IPS DF 4.7 (cell line): Measurements from ENCODE around the gene PARP14.
"Not testable (repeated sequence)": the region's sequence is repeated elsewhere in the genome, so short reads cannot be mapped to it uniquely, and the experiment has no call there.

Source experiments
- DNase-seq: peaks from one replicate; pipeline ENCODE4 v3.0.0-alpha.2; 2013; ENCODE audit warnings: low spot score; ENCODE audit errors: extremely low read depth

Gene PARP14

DNA sequence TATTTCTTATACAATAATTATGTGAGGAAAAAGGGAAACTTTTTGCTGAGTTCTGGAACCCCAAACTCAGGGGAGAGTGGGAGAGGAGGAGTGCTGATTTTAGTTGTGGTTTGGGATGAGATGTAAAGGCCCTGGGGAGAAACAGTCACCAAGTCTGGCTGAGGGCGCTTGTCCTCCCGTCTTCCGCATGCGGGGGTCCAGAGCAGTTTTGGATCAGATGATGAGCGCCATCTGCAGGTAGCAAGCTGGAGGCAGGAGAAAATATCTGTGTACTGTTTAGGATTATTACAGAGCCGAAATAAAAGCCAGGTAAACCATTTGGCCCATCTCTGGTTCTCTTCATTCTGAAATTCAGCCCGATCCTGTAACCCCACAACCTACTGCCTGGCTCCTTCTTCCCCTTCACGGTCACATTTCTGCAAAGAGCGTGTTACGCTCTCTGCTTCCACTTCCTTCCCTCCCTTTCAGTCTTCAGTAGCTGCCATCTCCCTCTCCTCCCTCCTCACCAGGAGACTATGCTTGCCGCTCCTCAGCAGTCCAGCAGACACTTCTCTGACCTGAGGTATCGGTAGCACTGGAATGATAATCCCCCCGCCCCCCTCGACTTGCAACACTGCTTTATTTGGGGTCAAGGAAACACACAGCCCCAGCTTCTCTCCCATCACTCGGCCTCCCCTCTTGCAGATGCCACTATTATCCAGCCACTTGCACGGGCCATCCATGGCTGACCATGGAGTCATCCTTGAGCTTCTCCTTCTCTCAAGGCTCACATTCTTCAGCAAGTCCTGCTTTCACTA, 1.4 kb upstream of the PARP14 start:
- DNase-seq: no peak

DNA sequence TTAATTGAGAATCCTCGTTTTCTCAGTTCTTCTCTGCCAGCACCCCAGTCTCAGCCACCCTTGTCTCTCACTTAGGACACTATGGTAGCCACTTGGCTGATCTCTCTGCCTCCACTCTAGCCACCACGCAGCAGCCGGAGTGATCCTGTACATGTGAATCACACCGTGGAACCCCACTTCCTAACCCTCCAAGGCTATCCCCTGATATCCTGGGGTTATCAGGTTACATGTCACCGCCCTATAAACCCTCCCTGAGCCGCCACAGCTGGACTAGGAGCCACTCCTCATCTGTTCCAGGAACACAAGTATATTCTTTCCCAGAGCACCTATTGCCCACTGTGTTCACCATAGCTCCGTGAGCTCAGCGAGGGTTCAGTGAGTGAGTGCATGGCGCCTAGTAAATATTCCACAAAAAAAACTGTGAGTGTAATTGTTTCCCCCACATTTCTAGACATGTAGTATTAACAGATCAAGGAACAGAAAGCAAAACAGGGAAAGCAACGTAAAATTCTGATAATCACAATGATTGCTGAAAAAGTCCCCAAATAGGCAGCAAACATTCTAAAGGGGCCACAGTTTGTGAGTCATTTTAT, 661 bp upstream of the PARP14 start:
- no peak for DNase-seq

DNA sequence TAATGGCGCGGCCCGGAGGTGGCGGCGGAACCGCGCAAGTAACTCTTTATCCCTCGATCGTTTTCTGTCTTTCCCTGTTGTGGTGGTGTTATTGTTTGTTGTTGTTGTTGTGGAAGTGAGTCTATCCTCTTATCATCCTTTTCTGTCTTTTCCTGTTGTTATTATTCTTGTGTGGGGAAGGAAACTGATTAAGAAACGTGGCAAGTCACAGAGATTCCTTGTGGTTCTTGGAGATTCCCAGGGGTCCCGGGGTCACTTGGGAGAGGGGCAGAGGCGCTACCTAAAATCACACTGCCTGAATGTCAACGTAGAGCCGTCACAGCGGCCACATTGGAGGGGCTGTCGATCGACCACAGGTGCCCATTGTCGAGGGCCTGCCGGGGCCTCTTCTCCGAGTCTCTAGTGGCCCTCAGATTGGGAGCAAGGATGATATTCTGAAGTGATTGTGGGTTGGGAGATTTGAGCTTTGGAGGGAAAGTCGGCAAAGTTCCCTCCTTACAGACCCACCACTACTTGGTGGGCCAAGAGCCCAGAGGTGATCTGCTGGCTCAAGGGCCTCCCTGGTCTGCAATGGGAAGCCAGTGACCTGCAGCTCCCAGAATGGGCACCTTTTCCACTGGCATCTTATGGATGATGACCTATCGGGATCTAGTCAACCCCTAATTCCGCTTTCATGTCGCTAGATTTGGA, 790 bp downstream of the PARP14 start:
- DNase-seq: no peak

DNA sequence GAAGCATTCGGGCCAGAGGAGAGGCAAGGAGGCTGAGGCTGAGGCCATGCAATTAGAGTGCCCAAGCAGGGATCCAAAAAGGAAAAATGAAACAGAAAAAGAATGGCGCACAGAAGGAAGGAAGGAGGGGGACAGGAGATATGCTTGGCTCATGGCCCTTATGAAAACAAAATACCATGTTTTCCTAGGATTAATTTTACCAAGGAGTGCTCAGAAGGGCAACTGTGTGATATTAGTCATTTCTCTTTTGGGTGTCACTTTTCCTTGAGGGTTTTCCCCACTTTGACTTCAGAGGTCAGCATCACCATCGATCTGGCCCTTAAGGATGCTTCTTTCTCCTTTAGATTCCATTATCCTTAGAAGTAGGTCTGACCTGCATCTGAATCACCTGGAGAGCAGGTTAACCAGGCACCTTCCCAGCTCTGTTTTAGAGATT, 1.4 kb downstream of the PARP14 start:
- DNase-seq: no peak

DNA sequence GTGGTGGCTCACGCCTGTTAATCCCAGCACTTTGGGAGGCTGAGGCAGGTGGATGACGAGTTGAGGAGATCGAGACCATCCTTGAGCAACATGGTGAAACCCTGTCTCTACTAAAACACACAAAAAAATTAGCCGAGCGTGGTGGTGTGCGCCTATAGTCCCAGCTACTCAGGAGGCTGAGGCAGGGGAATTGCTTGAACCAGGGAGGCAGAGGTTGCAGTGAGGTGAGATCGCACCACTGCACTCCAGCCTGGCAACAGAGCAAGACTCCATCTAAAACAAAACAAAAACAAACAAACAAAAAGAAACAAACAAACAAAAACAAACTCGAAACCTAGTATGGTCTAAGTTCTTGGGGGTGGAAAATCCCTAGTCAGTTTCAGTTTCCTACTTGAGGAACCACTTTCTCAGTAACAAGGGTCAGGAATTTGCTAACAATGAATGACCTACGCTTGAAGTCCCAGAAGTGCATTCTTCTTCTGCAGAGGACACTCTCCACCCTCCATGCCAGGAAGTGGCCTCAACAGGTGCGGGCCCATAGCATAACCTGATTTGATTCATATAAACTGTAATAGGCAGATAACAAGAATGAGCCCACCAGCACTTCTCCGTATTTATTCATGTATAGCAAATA, 2.3 kb downstream of the PARP14 start:
- not testable (repeated sequence) for DNase-seq

DNA sequence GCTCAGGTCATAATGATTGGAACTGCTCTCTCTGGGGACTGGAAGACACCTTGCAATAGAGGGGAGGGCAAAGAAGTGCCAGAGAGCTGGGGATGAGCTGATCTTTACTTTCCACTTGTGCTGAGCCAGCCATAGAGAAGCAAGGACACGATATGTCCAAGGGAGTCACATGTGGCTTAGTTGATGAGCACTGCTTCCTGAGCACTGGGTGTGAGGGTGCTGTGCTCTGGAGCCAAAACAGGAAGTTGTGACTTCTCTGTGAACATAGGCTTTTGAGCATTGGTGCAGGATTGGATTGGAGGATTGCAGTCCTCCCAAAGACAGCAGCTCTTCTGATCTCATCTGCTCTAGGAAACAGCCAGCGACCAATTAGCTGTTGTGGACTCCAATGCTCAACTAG, 6.7 kb downstream of the PARP14 start:
- no peak for DNase-seq

DNA sequence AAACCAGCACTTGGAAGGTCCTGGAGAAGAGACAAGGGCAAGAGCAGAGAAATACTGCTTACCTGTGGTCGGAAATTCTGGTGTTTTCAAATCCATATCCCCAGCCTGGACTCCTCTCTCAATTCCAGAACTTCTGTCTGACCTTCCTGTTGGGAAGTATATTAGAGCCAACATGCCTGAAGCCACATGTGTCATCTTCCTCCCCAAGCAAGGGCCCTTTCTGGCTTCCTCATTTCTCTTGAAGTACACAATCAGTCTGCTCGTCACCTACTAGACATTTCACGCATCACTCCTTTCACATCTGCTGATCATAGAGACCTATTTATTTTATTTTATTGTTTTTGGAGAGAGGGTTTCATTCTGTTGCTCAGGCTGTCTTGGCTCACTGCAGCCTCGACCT, 8.4 kb downstream of the PARP14 start:
- DNase-seq: no peak

DNA sequence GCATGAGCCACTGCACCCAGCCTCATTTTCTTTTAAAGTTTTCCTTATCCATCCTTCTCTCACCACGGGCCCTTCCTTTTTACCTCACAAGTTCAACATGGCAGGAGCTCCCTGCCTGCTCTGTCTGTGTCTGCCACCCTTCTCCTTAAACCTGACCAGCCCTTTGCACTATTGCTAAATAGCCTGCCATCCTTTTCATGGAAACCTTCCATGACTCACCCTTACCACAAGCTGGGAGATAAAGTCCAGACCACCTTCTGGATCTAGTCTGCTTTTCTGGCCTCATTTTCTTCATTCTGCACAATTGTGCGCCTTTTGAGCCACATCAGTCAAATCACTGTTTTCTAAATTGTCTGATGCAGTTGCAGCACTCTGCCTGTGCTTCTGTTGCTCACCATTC, 8.9 kb downstream of the PARP14 start:
- no peak for DNase-seq

DNA sequence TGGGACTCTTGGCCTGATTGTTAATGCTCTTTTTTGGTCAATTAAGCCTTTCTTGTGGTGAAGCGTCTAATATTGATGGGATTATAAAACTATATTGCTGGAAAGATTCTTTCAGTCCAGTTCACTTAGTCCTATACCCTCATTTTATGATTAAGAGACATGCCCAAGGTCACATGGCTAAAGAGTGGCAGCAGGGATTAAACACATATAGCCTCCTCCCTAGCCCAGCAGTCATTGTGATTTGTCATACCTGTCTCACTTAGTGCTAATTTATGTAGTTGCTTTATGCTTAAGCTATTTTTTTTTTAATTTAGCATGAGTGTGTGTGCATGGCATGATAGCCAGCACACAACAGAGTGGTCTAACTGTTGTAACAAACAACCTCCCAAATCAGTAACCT, 9.5 kb downstream of the PARP14 start:
- no peak for DNase-seq

DNA sequence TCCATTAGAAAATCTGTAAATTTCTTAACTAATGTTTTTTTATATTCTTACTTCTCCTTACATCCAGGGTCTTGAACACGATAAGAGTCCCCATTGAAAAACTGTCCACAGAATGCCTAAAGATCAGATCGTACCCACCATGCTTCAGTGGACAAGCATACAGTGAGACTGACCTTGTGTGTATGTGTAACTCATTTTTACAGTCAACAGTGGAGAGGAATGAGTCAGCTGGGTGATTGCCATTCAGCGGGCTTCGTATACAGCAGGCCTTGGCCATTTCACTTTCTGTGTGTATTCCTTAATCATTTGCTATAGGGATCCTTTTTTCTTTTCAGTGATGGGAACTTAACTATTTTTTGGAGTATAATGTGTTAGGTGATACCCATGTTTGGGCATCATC, 10.6 kb downstream of the PARP14 start:
- no peak for DNase-seq

DNA sequence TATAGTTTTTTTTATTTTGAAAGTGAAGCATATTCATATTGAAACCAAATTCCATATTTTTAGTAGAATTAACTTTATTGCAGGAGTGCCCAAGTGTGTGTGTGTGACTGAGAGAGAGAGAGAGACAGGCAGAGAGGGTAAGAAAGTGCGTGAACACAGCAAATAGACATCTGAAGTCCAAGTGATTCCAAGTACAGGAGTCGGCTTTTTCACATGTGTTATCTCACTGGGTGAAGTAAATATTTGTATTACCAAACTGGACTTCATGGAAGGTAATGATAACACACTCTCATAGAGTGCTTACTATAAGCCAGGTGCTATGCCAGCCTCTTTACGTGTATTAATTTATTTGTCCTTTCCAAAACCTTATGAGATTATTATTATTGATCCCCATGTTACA, 12.0 kb downstream of the PARP14 start:
- no peak for DNase-seq

DNA sequence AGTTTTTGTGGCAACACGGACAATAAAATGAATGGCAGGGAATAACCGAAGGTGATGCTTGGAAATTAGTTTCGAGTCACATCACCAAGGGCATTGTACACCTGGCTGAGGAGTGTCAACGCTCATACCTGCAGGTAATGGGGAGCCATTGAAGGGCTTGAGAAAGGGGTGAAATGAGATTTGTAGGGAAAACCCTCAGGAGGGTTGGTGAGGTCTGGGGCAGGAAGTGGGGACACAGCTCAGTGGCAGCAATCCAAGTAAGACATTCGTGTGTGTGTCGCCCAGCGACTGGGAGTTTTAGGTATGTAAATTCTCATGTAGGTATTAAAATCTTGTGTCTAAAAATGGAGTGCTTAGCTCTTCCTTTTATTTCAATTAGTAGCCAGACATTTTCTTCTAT, 14.3 kb downstream of the PARP14 start:
- no peak for DNase-seq

DNA sequence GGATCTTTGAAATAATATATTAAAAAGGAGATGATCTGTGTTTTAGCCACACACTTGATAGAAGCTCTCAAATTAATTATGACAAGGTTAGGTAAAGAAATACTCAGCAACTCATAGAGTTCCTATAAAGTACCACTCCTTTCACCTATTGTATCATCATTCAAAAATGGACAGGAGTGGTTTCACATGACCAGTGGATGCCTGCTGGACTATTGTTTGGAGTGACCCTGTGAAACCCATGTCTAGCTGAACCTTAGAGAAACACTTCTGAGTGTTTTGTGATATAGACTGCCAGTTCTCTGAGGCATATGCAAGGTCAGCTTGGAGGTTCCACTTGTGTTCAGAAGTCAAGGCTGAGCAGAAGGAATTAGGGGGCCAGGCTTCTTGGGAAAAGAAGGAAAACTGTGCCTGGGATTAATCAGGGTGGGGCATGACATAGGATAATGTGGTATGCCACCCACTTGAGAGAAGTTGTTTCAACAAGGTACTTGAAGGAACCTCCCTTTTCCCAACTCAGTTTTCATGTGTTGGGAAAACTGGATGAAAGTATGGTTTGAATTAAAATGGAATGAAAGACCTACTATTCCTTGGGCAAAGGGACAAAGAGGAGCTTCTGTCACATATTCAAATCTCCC, 15.4 kb downstream of the PARP14 start:
- no peak for DNase-seq

DNA sequence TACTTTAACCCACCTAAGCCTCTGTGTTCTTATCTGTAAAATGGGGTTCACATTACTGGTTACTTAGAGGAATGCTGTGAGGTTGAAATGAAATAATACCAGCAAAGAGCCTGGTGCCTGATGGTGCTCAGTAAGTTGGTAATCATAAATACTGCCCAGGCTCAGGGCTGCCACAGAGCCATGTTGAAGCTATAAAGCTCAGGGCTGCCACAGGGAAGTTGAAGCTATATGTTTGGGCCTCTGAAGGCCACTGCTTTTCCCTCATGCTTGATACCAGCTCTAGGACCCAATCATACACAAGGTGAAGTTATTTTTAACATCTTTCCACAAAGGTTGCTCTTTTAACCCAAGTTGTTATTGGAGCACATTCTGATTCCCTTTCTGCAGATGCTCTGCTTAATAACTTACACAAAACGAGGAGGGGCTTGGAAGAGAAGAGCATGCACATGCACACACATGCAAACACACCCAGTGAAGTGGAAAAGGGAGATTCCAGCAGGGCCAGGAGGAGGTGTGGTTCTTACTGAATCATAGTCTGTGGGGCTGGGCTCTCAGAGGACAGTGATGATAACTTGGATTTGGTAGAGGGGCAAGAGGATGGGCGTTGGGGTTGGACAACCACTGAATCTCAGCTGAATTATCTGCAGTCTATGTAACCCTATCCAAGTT, 17.4 kb downstream of the PARP14 start:
- no peak for DNase-seq

DNA sequence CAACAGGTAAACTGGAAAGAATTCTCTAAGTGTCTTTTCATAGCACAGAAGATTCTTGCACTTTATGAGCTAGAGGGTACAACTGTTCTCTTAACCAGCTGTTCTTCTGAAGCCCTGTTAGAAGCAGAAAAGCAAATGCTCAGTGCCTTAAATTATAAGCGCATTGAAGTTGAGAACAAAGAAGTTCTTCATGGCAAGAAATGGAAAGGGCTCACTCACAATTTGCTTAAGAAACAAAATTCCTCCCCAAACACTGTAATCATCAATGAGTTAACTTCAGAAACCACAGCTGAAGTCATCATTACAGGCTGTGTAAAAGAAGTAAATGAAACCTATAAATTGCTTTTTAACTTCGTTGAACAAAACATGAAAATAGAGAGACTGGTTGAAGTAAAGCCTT, 19.6 kb downstream of the PARP14 start:
- DNase-seq: no peak

DNA sequence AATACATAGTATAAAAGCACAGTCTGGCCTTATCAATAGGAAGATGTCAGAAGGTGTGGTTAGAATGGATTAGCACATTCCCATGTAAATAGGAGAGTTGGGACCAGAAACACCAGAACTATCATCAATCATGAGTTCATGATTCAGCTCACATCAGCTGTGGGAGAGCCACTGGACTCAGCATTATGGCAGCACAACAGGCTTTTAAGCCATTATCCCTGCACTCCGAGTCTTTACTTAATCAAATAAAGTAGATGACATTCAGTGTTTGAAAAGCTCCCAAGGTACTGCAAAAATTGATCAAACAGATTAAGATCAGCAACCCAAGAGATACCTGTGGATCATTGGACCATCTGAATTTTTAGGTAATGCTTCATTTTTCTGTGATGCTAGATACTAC, 24.7 kb downstream of the PARP14 start:
- no peak for DNase-seq

DNA sequence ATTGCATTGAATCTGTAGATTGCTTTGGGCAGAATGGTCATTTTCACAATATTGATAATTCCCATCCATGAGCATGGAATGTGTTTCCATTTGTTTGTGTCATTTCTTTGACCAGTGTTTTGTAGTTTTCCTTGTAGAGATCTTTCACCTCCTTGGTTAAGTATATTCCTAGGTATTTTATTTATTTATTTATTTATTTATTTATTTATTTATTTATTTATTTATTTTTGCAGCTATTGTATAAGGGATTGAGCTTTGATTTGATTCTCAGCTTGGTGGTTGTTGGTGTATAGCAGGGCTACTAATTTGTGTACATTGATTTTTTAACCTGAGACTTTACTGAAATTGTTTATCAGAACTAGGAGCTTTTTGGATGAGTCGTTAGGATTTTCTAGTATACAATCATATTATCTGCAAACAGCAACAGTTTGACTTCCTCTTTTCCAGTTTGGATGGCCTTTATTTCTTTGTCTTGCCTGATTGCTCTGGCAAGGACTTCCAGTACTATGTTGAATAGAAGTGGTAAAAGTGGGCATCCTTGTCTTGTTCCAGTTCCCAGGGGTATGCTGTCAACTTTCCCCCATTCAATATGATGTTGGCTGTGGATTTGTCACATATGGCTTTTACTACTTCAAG, 30.1 kb downstream of the PARP14 start:
- DNase-seq: not testable (repeated sequence)

DNA sequence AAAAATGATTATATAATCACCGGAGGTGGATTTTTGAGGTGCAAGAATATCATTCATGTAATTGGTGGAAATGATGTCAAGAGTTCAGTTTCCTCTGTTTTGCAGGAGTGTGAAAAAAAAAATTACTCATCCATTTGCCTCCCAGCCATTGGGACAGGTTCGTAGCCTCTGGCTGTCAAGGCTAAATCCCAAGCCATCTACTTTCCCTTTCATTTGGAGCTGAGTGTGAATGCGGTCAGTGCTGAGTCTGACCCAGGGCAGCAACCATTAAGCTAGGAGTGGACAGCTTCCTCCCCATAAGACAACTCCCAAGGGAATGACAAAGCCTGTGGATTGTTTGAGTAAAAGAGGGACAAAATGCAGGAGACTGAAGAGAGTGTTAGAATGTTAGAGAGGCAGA, 33.6 kb downstream of the PARP14 start:
- no peak for DNase-seq

DNA sequence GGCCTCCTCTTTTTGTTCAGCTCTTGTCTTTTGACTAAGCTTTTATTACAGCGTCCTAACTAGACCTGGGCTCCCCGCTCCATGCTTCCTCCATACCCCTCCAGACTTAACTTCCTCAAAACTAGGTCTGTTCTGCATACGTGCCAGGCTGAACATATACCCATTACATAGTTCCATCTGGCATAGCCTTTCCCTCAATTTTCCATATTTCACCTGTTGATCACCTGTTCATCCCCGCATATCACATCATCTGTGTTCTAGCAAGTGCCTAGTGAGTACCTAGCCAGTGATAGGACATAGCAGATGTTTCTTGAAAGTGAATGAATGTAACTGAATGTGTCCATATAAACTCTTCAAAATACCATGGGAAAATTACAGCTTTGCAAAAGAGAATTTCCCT, 36.0 kb downstream of the PARP14 start:
- no peak for DNase-seq

DNA sequence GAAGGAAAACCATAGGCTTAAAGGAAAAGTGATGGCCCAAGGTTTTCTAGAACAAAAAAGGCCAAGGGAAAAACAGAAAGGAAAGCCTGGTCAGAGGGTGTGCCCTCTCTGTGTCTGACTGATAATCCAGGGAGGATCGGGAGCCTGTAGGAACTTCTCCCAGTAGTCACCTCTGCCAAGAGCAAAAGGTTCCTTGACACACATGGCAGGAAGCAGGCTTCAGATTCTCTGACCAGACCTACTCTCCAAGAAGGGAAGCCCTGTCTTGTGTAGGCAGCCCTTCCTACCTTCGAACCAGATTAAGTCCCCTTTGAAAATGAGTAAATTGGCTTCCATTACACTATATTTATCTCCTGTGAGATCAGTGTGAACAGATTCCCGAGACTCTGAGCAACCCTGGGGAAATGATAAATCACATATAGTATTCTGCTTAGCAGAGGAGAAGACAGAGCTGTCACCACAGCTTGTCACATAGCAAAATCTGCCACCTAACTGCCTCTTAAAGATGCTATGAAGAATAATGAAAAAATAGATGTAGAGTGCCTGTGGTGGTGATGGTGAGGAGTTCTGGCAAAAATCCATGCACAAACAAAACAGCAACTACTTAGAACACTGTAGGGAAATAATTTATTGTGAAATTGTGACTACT, 38.8 kb downstream of the PARP14 start:
- DNase-seq: no peak
